PC-9 (cell line): ENCODE measurements around the gene ATRNL1. TPM values are rescaled to one million over a fixed set of nuclear protein-coding genes. Genes with fewer than 3 reads are reported as not detected.

Experiments used
- BruUV-seq: library from RNA; stranded (reverse); fragments of 400-500 nt; replicated peaks from 2 replicates; lab custom pipeline; 2021; lab: Mats Ljungman, UMichigan
- CTCF ChIA-PET: fragments of 300-600 bp; sonication (Branson Sonifier 250); formaldehyde crosslinking; loops from one replicate; lab custom pipeline; 2022; ENCODE audit warnings: antibody characterized with exemption; lab: Charles Lee
- POLR2A ChIA-PET: fragments of 300-600 bp; sonication (Branson Sonifier 250); formaldehyde crosslinking; loops from one replicate; lab custom pipeline; 2022; ENCODE audit warnings: antibody characterized with exemption; ENCODE audit not compliant: unreplicated experiment; lab: Charles Lee
- DNase-seq, 2 experiments: peaks; one replicate each; pipeline versions ENCODE4 v3.0.0 to v3.0.0-alpha.2; 2015 to 2022; ENCODE audit warnings: mixed read lengths in 1 of 2
- H2AFZ ChIP-seq: fragments of 200-600 bp; sonication (generic); 2 replicates; pipeline ENCODE4 v1.8.1; 2017; ENCODE audit warnings: antibody characterized with exemption
- H3F3A ChIP-seq: fragments of 200-600 bp; sonication (generic); 2 replicates; pipeline ENCODE4 v1.8.1; 2017; ENCODE audit warnings: antibody characterized with exemption, mild to moderate bottlenecking, low read depth; ENCODE audit not compliant: insufficient read depth
- H3K27ac ChIP-seq: fragments of 200-600 bp; sonication (generic); 2 replicates; pipeline ENCODE4 v1.6.1; 2016; ENCODE audit warnings: mixed run types
- H3K27me3 ChIP-seq: fragments of 200-600 bp; sonication (generic); 2 replicates; pipeline ENCODE4 v1.6.1; 2016; ENCODE audit warnings: low read depth, mixed run types; ENCODE audit not compliant: insufficient read depth
- H3K36me3 ChIP-seq: fragments of 200-600 bp; sonication (generic); 2 replicates; pipeline ENCODE4 v1.6.1; 2016; ENCODE audit warnings: low read depth, mixed run types
- H3K4me1 ChIP-seq: fragments of 200-600 bp; sonication (generic); replicated peaks from 2 replicates; pipeline ENCODE4 v1.6.1; 2016; ENCODE audit warnings: mixed run types; ENCODE audit not compliant: insufficient read depth
- H3K4me2 ChIP-seq: fragments of 200-600 bp; sonication (generic); 2 replicates; pipeline ENCODE4 v1.6.1; 2017; ENCODE audit warnings: mixed run types
- H3K4me3 ChIP-seq: fragments of 200-600 bp; sonication (generic); 2 replicates; pipeline ENCODE4 v1.6.1; 2016; ENCODE audit warnings: mixed run types
- H3K79me2 ChIP-seq: fragments of 200-600 bp; sonication (generic); 2 replicates; pipeline ENCODE4 v1.6.1; 2017; ENCODE audit warnings: low read depth, mixed run types
- H3K9me2 ChIP-seq: fragments of 200-600 bp; sonication (generic); 2 replicates; pipeline ENCODE4 v1.8.1; 2017; ENCODE audit warnings: mild to moderate bottlenecking; ENCODE audit not compliant: insufficient read depth
- H3K9me3 ChIP-seq: fragments of 200-600 bp; sonication (generic); 2 replicates; pipeline ENCODE4 v1.8.1; 2016; ENCODE audit warnings: low read depth; ENCODE audit not compliant: insufficient read depth
- H4K20me1 ChIP-seq: fragments of 200-600 bp; sonication (generic); 2 replicates; pipeline ENCODE4 v1.8.1; 2017; ENCODE audit not compliant: insufficient read depth
- CTCF ChIP-seq: fragments of 200-600 bp; sonication (generic); conservative IDR thresholded peaks from 2 replicates; pipeline ENCODE4 v1.6.1; 2017; ENCODE audit warnings: mixed run types, antibody characterized with exemption, mild to moderate bottlenecking, moderate library complexity
- EZH2 ChIP-seq: fragments of 200-600 bp; sonication (generic); IDR thresholded peaks from 2 replicates; pipeline ENCODE4 v1.8.0; 2017; ENCODE audit warnings: antibody characterized with exemption, low read depth
- intact Hi-C: fragments of 100-400 bp; cut with micrococcal nuclease; formaldehyde crosslinking; loops from one replicate; pipeline ENCODE4 v1.10.0; 2022; ENCODE audit not compliant: unreplicated experiment
- total RNA-seq: library from RNA; stranded (reverse); gene quantifications from 2 replicates; pipeline ENCODE4 v1.2.3, GENCODE V29; 2021

Gene ATRNL1
- total RNA-seq, 1 experiment from 2014 or later = not detected

- DNase-seq = no peak
- Histone ChIP-seq H3K27ac (no peak overlapping the region), H3K27me3 (0 out of 2 replicates have a peak, but pooled peaks cover 3% of the 10 kb centered on the region), H3K4me1 (no peaks in the 10 kb centered on the region), H3K4me2 (no peak overlapping the region), H2AFZ (no peak overlapping the region), H3K79me2 (no peaks in the 10 kb centered on the region), H3K9me3 (no peaks in the 10 kb centered on the region), H3K9me2 (no peaks in the 10 kb centered on the region), H3F3A (no peaks in the 10 kb centered on the region), H4K20me1 (no peaks in the 10 kb centered on the region; the same call in 1 of the 2 replicates), H3K36me3 (no peaks in the 10 kb centered on the region), H3K4me3 (no peak overlapping the region)
- intact Hi-C loops = no loop called here
- ChIA-PET POLR2A (no interaction called here), CTCF (no interaction called here)
- BruUV-seq = no TSS peak
- no peak for TF ChIP-seq EZH2
- TF ChIP-seq CTCF = no peak
Observed at GRCh38 chr10:115047705-115048104, 45.5 kb upstream of the ATRNL1 start.

- H3K4me1 ChIP-seq = no peaks in the 10 kb centered on the region
- H3K9me3 ChIP-seq = no peaks in the 10 kb centered on the region
- no peaks in the 10 kb centered on the region for H3K36me3 ChIP-seq
- no peaks in the 10 kb centered on the region; the same call in 1 of the 2 replicates for H4K20me1 ChIP-seq
- no peaks in the 10 kb centered on the region for H3K79me2 ChIP-seq
- H2AFZ ChIP-seq = no peak overlapping the region
- ChIA-PET POLR2A (no interaction called here), CTCF (no interaction called here)
- no TSS peak for BruUV-seq
- no peak for TF ChIP-seq CTCF
- H3K27ac ChIP-seq = no peak overlapping the region
- H3F3A ChIP-seq = no peaks in the 10 kb centered on the region
- intact Hi-C loops = no loop called here
- no peaks in the 10 kb centered on the region for H3K9me2 ChIP-seq
- no peaks in the 10 kb centered on the region for H3K27me3 ChIP-seq
- no peak for DNase-seq
- no peak overlapping the region for H3K4me2 ChIP-seq
- H3K4me3 ChIP-seq = no peak overlapping the region
Observed at GRCh38 chr10:115049318-115049717, 43.8 kb upstream of the ATRNL1 start.

- no peak for DNase-seq
- Histone ChIP-seq H3F3A (no peaks in the 10 kb centered on the region), H3K4me1 (no peaks in the 10 kb centered on the region), H3K27me3 (no peaks in the 10 kb centered on the region), H3K27ac (no peak overlapping the region), H3K36me3 (no peaks in the 10 kb centered on the region), H3K4me2 (no peak overlapping the region), H3K9me3 (no peaks in the 10 kb centered on the region), H3K79me2 (no peaks in the 10 kb centered on the region), H4K20me1 (no peaks in the 10 kb centered on the region; the same call in 1 of the 2 replicates), H3K9me2 (no peaks in the 10 kb centered on the region; the same call in 1 of the 2 replicates), H2AFZ (no peak overlapping the region), H3K4me3 (no peak overlapping the region)
- intact Hi-C loops = no loop called here
- ChIA-PET POLR2A (interaction anchor here (0.7 kb wide), 1 partner anchor 1661 kb away, joined by 3 read pairs; no protein-coding TSS in a partner anchor), CTCF (interaction anchor here (0.6 kb wide), 1 partner anchor 190 kb away, joined by 6 read pairs; no protein-coding TSS in a partner anchor)
- TF ChIP-seq EZH2 (no peak), CTCF (no peak)
- BruUV-seq = no TSS peak
Observed at GRCh38 chr10:115049960-115050359, 43.2 kb upstream of the ATRNL1 start.
